NCI-H748 (cell line): ENCODE results near the gene TBC1D22A.
"Not testable (repeated sequence)": the region's sequence is repeated elsewhere in the genome, so short reads cannot be mapped to it uniquely, and the experiment has no call there.

Experiments used
- DNase-seq: peaks from one replicate; lab custom pipeline; 2025; ENCODE audit not compliant: unreplicated experiment; lab: John Stamatoyannopoulos, UW

TBC1D22A gene

GRCh38 chr22:47157486-47158270 lies 395.2 kb downstream of the TBC1D22A start:
- DNase-seq = no peak

- no peak for DNase-seq
These were observed 396.0 kb downstream of the TBC1D22A start for GRCh38 chr22:47158457-47158856.

GRCh38 chr22:47159592-47159991 lies 397.1 kb downstream of the TBC1D22A start:
- DNase-seq = no peak

GRCh38 chr22:47160141-47160541 lies 397.7 kb downstream of the TBC1D22A start:
- no peak for DNase-seq

- no peak for DNase-seq
These were observed 398.5 kb downstream of the TBC1D22A start for GRCh38 chr22:47160781-47161520.

GRCh38 chr22:47161631-47162030 lies 399.2 kb downstream of the TBC1D22A start:
- no peak for DNase-seq

- no peak for DNase-seq
These were observed 400.4 kb downstream of the TBC1D22A start for GRCh38 chr22:47162865-47163264.

- no peak for DNase-seq
These were observed 401.0 kb downstream of the TBC1D22A start for GRCh38 chr22:47163481-47163855.

- DNase-seq = no peak
These were observed 401.5 kb downstream of the TBC1D22A start for GRCh38 chr22:47163856-47164513.

- DNase-seq = no peak
These were observed 402.3 kb downstream of the TBC1D22A start for GRCh38 chr22:47164514-47165337.

- DNase-seq = no peak
These were observed 403.0 kb downstream of the TBC1D22A start for GRCh38 chr22:47165338-47166032.

- peak; percentile 29 for DNase-seq
These were observed 403.6 kb downstream of the TBC1D22A start for GRCh38 chr22:47166033-47166404.

- DNase-seq = no peak
These were observed 404.1 kb downstream of the TBC1D22A start for GRCh38 chr22:47166446-47167016.

GRCh38 chr22:47167056-47167455 lies 404.6 kb downstream of the TBC1D22A start:
- DNase-seq = no peak

- DNase-seq = not testable (repeated sequence)
These were observed 405.5 kb downstream of the TBC1D22A start for GRCh38 chr22:47167921-47168320.

GRCh38 chr22:47168441-47168840 lies 406.0 kb downstream of the TBC1D22A start:
- DNase-seq = no peak

- no peak for DNase-seq
These were observed 406.7 kb downstream of the TBC1D22A start for GRCh38 chr22:47168900-47169800.

GRCh38 chr22:47169801-47170140 lies 407.3 kb downstream of the TBC1D22A start:
- DNase-seq = no peak
